IMR-90 (cell line): ENCODE results near the gene TMBIM1.

Source experiments
- CEBPB ChIP-seq: IDR thresholded peaks from 2 replicates; pipeline ENCODE4 v1.6.1; 2012; ENCODE audit warnings: low read depth, low read length, improper control_type of control experiment
- CHD1 ChIP-seq: IDR thresholded peaks from 2 replicates; pipeline ENCODE4 v1.6.1; 2012; ENCODE audit warnings: low read depth, low read length, improper control_type of control experiment
- CTCF ChIP-seq: conservative IDR thresholded peaks from 2 replicates; pipeline ENCODE4 v1.5.1; 2012; ENCODE audit warnings: mild to moderate bottlenecking, low read depth, low read length, improper control_type of control experiment
- FOS ChIP-seq: fragments of 150-350 bp; IDR thresholded peaks from 2 replicates; pipeline ENCODE4 v1.6.1; 2016; ENCODE audit warnings: low read depth, low read length
- MAFK ChIP-seq: IDR thresholded peaks from 2 replicates; pipeline ENCODE4 v1.6.1; 2012; ENCODE audit warnings: low read depth, low read length, improper control_type of control experiment
- MAZ ChIP-seq: IDR thresholded peaks from 2 replicates; pipeline ENCODE4 v1.6.1; 2012; ENCODE audit warnings: low read depth, mild to moderate bottlenecking, low read length, improper control_type of control experiment, moderate library complexity, borderline replicate concordance
- MXI1 ChIP-seq: IDR thresholded peaks from 2 replicates; pipeline ENCODE4 v1.6.1; 2012; ENCODE audit warnings: low read depth, mild to moderate bottlenecking, low read length, moderate library complexity, borderline replicate concordance
- POLR2A ChIP-seq: IDR thresholded peaks from 2 replicates; pipeline ENCODE4 v1.6.1; 2012; ENCODE audit warnings: mild to moderate bottlenecking, low read depth, low read length
- RAD21 ChIP-seq: IDR thresholded peaks from 2 replicates; pipeline ENCODE4 v1.6.1; 2012; ENCODE audit warnings: low read length, improper control_type of control experiment
- RFX5 ChIP-seq: IDR thresholded peaks from 2 replicates; pipeline ENCODE4 v1.8.0; 2012; ENCODE audit warnings: low read depth, mild to moderate bottlenecking, low read length, moderate library complexity
- SMC3 ChIP-seq: fragments of 150-350 bp; IDR thresholded peaks from 2 replicates; pipeline ENCODE4 v1.6.1; 2016; ENCODE audit warnings: low read depth, mild to moderate bottlenecking, antibody characterized with exemption, low read length, moderate library complexity
- TF ChIP-seq, protein P1 (sequence below): fragments of 150-350 bp; IDR thresholded peaks from 2 replicates; pipeline ENCODE4 v1.6.1; 2016; ENCODE audit warnings: low read depth, mild to moderate bottlenecking, low read length, moderate library complexity, borderline replicate concordance

- TF ChIP-seq POLR2A (no peak), CTCF (no peak), SMC3 (no peak), RAD21 (no peak), CHD1 (no peak), RFX5 (no peak), FOS (no peak), MAFK (no peak), MXI1 (no peak), MAZ (no peak), CEBPB (no peak)
- TF ChIP-seq, protein P1, sequence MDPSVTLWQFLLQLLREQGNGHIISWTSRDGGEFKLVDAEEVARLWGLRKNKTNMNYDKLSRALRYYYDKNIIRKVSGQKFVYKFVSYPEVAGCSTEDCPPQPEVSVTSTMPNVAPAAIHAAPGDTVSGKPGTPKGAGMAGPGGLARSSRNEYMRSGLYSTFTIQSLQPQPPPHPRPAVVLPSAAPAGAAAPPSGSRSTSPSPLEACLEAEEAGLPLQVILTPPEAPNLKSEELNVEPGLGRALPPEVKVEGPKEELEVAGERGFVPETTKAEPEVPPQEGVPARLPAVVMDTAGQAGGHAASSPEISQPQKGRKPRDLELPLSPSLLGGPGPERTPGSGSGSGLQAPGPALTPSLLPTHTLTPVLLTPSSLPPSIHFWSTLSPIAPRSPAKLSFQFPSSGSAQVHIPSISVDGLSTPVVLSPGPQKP, result no peak
These were observed 47.6 kb downstream of the TMBIM1 start for GRCh38 chr2:218244665-218245064.
